Adrenal gland (tissue), 12 donors: ENCODE measurements around the gene LMO7. TPM values are rescaled to one million over a fixed set of nuclear protein-coding genes. Genes with fewer than 3 reads are reported as not detected.

Experiments
- DNase-seq, 7 donors: peaks; one replicate each; pipeline ENCODE4 v3.0.0-alpha.2; 2019 to 2020
- H3K27ac ChIP-seq, 5 donors: fragments of 200-600 bp; sonication (generic) in 4 of 5; 1 replicate in 3 of 5; 2 replicates in 2 of 5; pipeline versions ENCODE4 v1.5.1 to v1.8.0; 2016 to 2020; ENCODE audit warnings: mild to moderate bottlenecking in 1 of 5
- H3K27me3 ChIP-seq: fragments of 200-600 bp; 2 replicates; pipeline ENCODE4 v1.8.0; 2021
- H3K36me3 ChIP-seq, 2 donors: fragments of 200-600 bp; replicated peaks in 1 of 2; 1 replicate in 1 of 2; 2 replicates in 1 of 2; pipeline versions ENCODE4 v1.5.1 to v1.8.0; 2018 to 2022
- H3K4me1 ChIP-seq, 2 donors: fragments of 200-600 bp; replicated peaks in 1 of 2; 1 replicate in 1 of 2; 2 replicates in 1 of 2; pipeline versions ENCODE4 v1.5.1 to v1.8.0; 2018 to 2021
- H3K4me3 ChIP-seq, 4 donors: fragments of 200-600 bp; sonication (generic) in 3 of 4; one replicate each; pipeline ENCODE4 v1.5.1; 2016 to 2018
- H3K9me3 ChIP-seq, 3 donors: fragments of 200-600 bp; sonication (generic) in 1 of 3; replicated peaks in 1 of 3; 1 replicate in 2 of 3; 2 replicates in 1 of 3; pipeline versions ENCODE4 v1.5.1 to v1.8.0; 2016 to 2021
- POLR2A ChIP-seq, 2 donors: fragments of 450-650 bp; IDR thresholded peaks; one replicate each; pipeline ENCODE4 v1.6.1; 2017; ENCODE audit warnings: antibody characterized with exemption in 2 of 2, mild to moderate bottlenecking in 2 of 2, moderate library complexity in 1 of 2
- WGBS, 4 donors: extraction: QIAGEN DNeasy Blood & Tissue Kit in 2 of 4; methylation state at CpG; one replicate each; pipeline versions ENCODE4 v1.1.5 to v1.1.7; 2013 to 2017; 5-methylcytosine and 5-hydroxymethylcytosine counted together
- intact Hi-C, 2 donors: fragments of 100-400 bp; cut with DNase I; formaldehyde crosslinking; loops; one replicate each; pipeline versions ENCODE4 v1.14.1 to v1.15.0; 2022 to 2023
- polyA plus RNA-seq, 3 donors: library from polyadenylated mRNA; stranded (reverse); fragments of 200-250 nt in 2 of 3; fragments of 350-450 nt in 1 of 3; fragmentation: Illumina TruSeq in 1 of 3; extraction: RNeasy Lipid Tissue Mini Kit (QIAGEN cat#74804) in 1 of 3; gene quantifications; one replicate each; pipeline ENCODE4 v1.2.3, GENCODE V29; 2013 to 2014
- total RNA-seq, 9 donors: library from RNA; depleted of rRNA in 4 of 9; stranded (reverse); fragments of >200 nt in 4 of 9; fragments of 120-200 nt in 1 of 9; fragmentation: NEBNext Ultra II Directional in 1 of 9; extraction: Animal tissue kit (Norgen Biotek cat#: 25700) in 1 of 9; gene quantifications; one replicate each; pipeline versions ENCODE4 v1.1.0 to v1.2.4, GENCODE V29; 2013 to 2023
- TF ChIP-seq, protein P1 (sequence below), 6 experiments: fragments of 450-650 bp in 4 of 6; fragments of 200-600 bp in 2 of 6; sonication (generic) in 1 of 6; IDR thresholded peaks; 1 replicate in 5 of 6; 2 replicates in 1 of 6; pipeline versions ENCODE4 v1.5.1 to v1.8.0; 2016 to 2021; ENCODE audit warnings: antibody characterized with exemption in 6 of 6, mild to moderate bottlenecking in 2 of 6, moderate library complexity in 1 of 6
- donor health status: healthy with polysubstance abuse.
- donor health status: Bipolar disorder and iron deficiency.
- donor health status: DM: yes; HTN: yes; CAD: no.
- donor health status: DM: no; HTN: no; CAD: no.
- donor health status: DM: no; HTN: no; CAD: no.
- donor health status: DM: yes; HTN: yes; CAD: no.

The LMO7 gene
- total and polyA plus RNA-seq, 12 donors, result 7.4 to 39.7 (median 11.4) TPM

DNA sequence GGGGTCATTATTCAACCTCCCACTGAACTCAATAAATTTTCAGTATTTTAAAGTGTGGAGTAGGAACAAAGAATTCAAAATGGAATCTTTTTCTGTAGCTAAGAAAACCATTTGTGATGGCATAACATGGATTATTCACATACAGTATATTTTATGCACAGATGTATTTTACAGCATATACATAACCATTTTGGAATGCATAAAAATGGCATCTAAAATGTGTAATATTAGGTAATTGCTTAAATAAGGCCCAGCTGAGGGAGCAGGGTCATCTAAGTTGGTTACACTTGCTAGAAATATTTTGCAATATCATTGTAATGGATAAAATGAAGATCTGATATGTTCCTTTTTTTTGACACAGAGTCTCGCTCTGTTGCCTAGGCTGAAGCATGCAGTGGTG is 146.9 kb downstream of the LMO7 start:
- H3K4me1 ChIP-seq, result peaks cover 7 to 16% of the 10 kb centered on the region in 2 donors
- WGBS, 4 donors, result 2 to 73% (median 40%) methylated on average over 1 of the region's 1 CpG
- no peak overlapping the region for H3K27ac ChIP-seq
- H3K4me3 ChIP-seq, result no peak overlapping the region
- no peaks in the 10 kb centered on the region for H3K9me3 ChIP-seq
- no peak for DNase-seq
- intact Hi-C loops, result no loop called here
- no peaks in the 10 kb centered on the region for H3K27me3 ChIP-seq
- H3K36me3 ChIP-seq, result no peaks in the 10 kb centered on the region
- TF ChIP-seq, protein P1, sequence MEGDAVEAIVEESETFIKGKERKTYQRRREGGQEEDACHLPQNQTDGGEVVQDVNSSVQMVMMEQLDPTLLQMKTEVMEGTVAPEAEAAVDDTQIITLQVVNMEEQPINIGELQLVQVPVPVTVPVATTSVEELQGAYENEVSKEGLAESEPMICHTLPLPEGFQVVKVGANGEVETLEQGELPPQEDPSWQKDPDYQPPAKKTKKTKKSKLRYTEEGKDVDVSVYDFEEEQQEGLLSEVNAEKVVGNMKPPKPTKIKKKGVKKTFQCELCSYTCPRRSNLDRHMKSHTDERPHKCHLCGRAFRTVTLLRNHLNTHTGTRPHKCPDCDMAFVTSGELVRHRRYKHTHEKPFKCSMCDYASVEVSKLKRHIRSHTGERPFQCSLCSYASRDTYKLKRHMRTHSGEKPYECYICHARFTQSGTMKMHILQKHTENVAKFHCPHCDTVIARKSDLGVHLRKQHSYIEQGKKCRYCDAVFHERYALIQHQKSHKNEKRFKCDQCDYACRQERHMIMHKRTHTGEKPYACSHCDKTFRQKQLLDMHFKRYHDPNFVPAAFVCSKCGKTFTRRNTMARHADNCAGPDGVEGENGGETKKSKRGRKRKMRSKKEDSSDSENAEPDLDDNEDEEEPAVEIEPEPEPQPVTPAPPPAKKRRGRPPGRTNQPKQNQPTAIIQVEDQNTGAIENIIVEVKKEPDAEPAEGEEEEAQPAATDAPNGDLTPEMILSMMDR (IDR thresholded peaks at IDR 0.05), result no peak
- no peak for TF ChIP-seq POLR2A (IDR thresholded peaks at IDR 0.05)

DNA sequence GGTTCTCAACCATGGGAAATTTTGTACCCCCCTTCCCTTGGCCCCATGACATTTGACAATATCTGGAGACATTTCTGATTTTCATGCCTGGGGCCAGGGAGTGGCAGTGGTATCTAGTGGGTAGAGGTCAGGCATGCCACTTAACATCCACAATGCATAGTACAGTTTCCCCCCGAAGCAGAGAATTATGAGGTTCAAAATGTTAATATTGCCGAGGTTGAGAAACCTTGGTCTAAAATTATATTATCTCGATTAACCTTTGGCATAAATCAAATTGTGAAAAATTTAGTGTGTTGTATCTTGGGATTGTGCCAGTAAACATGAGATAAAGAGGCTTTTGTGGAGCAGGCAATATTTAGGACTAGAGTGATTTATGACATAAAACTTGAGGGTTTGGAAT is 147.9 kb downstream of the LMO7 start:
- no peak for TF ChIP-seq POLR2A (IDR thresholded peaks at IDR 0.05)
- TF ChIP-seq, protein P1 (IDR thresholded peaks at IDR 0.05), result no peak
- Histone ChIP-seq H3K27me3 (no peaks in the 10 kb centered on the region), H3K4me1 (peaks cover 7 to 16% of the 10 kb centered on the region in 2 donors), H3K4me3 (no peak overlapping the region), H3K27ac (no peak overlapping the region), H3K36me3 (no peaks in the 10 kb centered on the region), H3K9me3 (no peaks in the 10 kb centered on the region)
- no peak for DNase-seq
- intact Hi-C loops, result no loop called here
- WGBS, 4 donors, result 13 to 26% (median 20%) methylated on average over 3 of the region's 3 CpGs

DNA sequence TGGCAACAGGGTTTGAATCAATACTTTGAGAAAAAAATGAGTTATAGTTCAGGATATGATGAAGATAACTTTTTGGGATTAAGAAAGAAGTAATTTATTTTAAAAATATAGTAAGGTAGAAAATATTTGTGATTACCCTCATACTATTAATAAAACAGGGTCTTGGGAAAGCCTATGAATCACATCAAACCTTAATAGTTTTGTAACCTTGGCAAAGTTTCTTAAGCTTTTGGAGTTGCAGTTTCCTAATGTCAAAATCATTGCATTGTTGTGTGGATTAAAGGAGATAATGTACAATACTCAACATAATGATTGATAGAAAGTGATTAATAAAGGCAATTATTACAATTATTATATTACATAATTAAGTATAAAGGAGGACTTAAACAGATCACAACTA is 149.0 kb downstream of the LMO7 start:
- no peak for TF ChIP-seq POLR2A (IDR thresholded peaks at IDR 0.05)
- TF ChIP-seq, protein P1 (IDR thresholded peaks at IDR 0.05), result no peak
- intact Hi-C loops, result no loop called here
- H3K4me3 ChIP-seq, result no peak overlapping the region
- H3K27ac ChIP-seq, result no peak overlapping the region
- peaks cover 7 to 16% of the 10 kb centered on the region in 2 donors for H3K4me1 ChIP-seq
- H3K9me3 ChIP-seq, result no peaks in the 10 kb centered on the region
- H3K27me3 ChIP-seq, result no peaks in the 10 kb centered on the region
- no peaks in the 10 kb centered on the region for H3K36me3 ChIP-seq
- DNase-seq, result no peak

DNA sequence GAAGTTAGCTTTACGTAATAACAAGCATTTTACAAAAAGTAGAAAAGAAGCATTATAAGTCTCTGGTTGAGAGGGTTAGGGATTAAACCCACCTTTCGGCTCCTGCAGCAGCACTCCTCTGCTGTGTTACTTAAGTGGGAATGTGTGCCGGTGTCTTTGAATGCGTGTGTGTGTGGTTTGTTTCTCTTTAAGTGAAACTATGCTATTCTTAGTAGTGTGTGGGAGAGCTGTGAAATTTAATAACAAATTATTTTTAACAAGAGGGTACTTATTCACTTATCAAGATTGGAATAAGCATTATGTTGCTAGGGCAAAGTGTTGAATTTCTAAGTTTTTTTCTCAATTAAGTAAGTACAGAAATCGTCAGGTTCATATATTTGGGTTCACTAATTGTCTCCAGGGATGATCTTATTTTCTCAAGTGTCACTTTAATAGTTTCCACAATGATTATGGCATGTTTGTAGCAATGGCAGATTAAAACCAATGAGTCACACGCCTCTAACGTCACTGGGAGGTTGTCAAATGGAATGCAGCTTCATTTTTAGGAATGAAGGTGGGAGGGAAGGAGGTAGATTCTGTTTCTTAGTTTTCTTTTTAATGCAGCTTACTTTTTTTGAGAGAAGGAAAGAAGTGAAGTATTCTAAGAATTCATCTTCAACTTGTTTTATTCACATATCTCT is 151.3 kb downstream of the LMO7 start:
- Histone ChIP-seq H3K4me3 (no peak overlapping the region), H3K4me1 (peaks cover 7 to 16% of the 10 kb centered on the region in 2 donors)

More for the DNA sequence above, 151.3 kb downstream of the LMO7 start:
- Histone ChIP-seq H3K36me3 (no peaks in the 10 kb centered on the region), H3K27ac (no peak overlapping the region), H3K27me3 (no peaks in the 10 kb centered on the region), H3K9me3 (no peaks in the 10 kb centered on the region)
- TF ChIP-seq, protein P1 (IDR thresholded peaks at IDR 0.05), result no peak
- no peak for TF ChIP-seq POLR2A (IDR thresholded peaks at IDR 0.05)
- intact Hi-C loops, result no loop called here
- WGBS, 4 donors, result 80 to 87% (median 82%) methylated on average over 7 of the region's 7 CpGs
- DNase-seq, result no peak
